Mesendoderm (in vitro differentiated cells): ENCODE results near the gene U2AF1L4. TPM values are rescaled to one million over a fixed set of nuclear protein-coding genes. Genes with fewer than 3 reads are reported as not detected.
A peak's percentile ranks its signal among the peaks of the same experiment; 100 is the strongest.

ENCODE experiments used
- DNase-seq: peaks from one replicate; pipeline ENCODE4 v3.0.0; 2013
- H2AK5ac ChIP-seq: 2 replicates; pipeline ENCODE4 v1.6.1; 2013; ENCODE audit warnings: low read length, inconsistent platforms
- H2BK120ac ChIP-seq: 2 replicates; pipeline ENCODE4 v1.6.1; 2013; ENCODE audit warnings: low read depth, mild to moderate bottlenecking, low read length, moderate library complexity, mixed read lengths
- H2BK15ac ChIP-seq: replicated peaks from 2 replicates; pipeline ENCODE4 v1.6.1; 2013; ENCODE audit warnings: low read depth, mild to moderate bottlenecking, moderate library complexity
- H2BK5ac ChIP-seq: 2 replicates; pipeline ENCODE4 v1.6.1; 2013; ENCODE audit warnings: low read length, inconsistent platforms
- H3K18ac ChIP-seq: 2 replicates; pipeline ENCODE4 v1.6.1; 2013; ENCODE audit warnings: mild to moderate bottlenecking, low read length, mixed read lengths
- H3K23ac ChIP-seq: one replicate; pipeline ENCODE4 v1.6.1; 2013; ENCODE audit warnings: low read length
- H3K27ac ChIP-seq: 2 replicates; pipeline ENCODE4 v1.5.1; 2013; ENCODE audit warnings: low read depth, mild to moderate bottlenecking, inconsistent platforms, low read length, moderate library complexity
- H3K27me3 ChIP-seq: 2 replicates; pipeline ENCODE4 v1.6.1; 2013; ENCODE audit warnings: low read length, control low read depth, mild to moderate bottlenecking, inconsistent platforms; ENCODE audit not compliant: insufficient read depth, poor library complexity
- H3K36me3 ChIP-seq: 2 replicates; pipeline ENCODE4 v1.6.1; 2013; ENCODE audit warnings: low read length, inconsistent platforms; ENCODE audit not compliant: control insufficient read depth, insufficient read depth
- H3K4ac ChIP-seq: one replicate; pipeline ENCODE4 v1.6.1; 2013; ENCODE audit warnings: low read depth, mild to moderate bottlenecking, low read length, moderate library complexity
- H3K4me1 ChIP-seq: 2 replicates; pipeline ENCODE4 v1.6.1; 2013; ENCODE audit warnings: low read depth, low read length, inconsistent platforms; ENCODE audit not compliant: control insufficient read depth
- H3K4me2 ChIP-seq: 2 replicates; pipeline ENCODE4 v1.6.1; 2013; ENCODE audit warnings: low read length
- H3K4me3 ChIP-seq: 2 replicates; pipeline ENCODE4 v1.5.1; 2013; ENCODE audit warnings: mild to moderate bottlenecking, low read length
- H3K56ac ChIP-seq: one replicate; pipeline ENCODE4 v1.6.1; 2013; ENCODE audit warnings: low read length
- H3K79me1 ChIP-seq: 2 replicates; pipeline ENCODE4 v1.6.1; 2013; ENCODE audit warnings: low read length, inconsistent platforms
- H3K79me2 ChIP-seq: 2 replicates; pipeline ENCODE4 v1.6.1; 2013; ENCODE audit warnings: mild to moderate bottlenecking, low read length; ENCODE audit not compliant: control insufficient read depth, insufficient read depth
- H3K9ac ChIP-seq: 2 replicates; pipeline ENCODE4 v1.6.1; 2013; ENCODE audit warnings: low read length, inconsistent platforms
- H4K5ac ChIP-seq: one replicate; pipeline ENCODE4 v1.6.1; 2013; ENCODE audit warnings: low read length
- H4K8ac ChIP-seq: one replicate; pipeline ENCODE4 v1.6.1; 2013; ENCODE audit warnings: low read depth, mild to moderate bottlenecking, control low read depth, low read length, moderate library complexity
- WGBS: extraction: QIAGEN DNeasy Blood & Tissue Kit; methylation state at CpG from one replicate; pipeline ENCODE4 v1.1.7; 2013; ENCODE audit warnings: low lambda C conversion rate, missing lambda C conversion rate; ENCODE audit not compliant: insufficient coverage; ENCODE audit errors: extremely low coverage; 5-methylcytosine and 5-hydroxymethylcytosine counted together
- polyA plus RNA-seq, 2 experiments: library from polyadenylated mRNA; stranded (reverse); fragments of 200-250 nt; gene quantifications; one replicate each; pipeline ENCODE4 v1.2.3, GENCODE V29; 2013

The U2AF1L4 gene
- 13.7 TPM for polyA plus RNA-seq (2013, experiment 1 of 2)
- polyA plus RNA-seq (2013, experiment 2 of 2) = 14.2 TPM

- Histone ChIP-seq H3K4me1 (no peaks in the 10 kb centered on the region), H3K18ac (peak within 1 kb of the TSS; percentile 100), H3K27ac (peak within 1 kb of the TSS; percentile 78), H3K56ac (peak within 1 kb of the TSS; percentile 87), H3K4me3 (peak within 1 kb of the TSS; percentile 78), H3K79me1 (no peaks in the 10 kb centered on the region), H3K79me2 (no peaks in the 10 kb centered on the region), H2BK5ac (peak within 1 kb of the TSS; percentile 56), H3K9ac (peak within 1 kb of the TSS; percentile 90), H3K27me3 (no peaks in the 10 kb centered on the region), H3K4me2 (peak within 1 kb of the TSS; percentile 93), H4K5ac (no peak within 1 kb of the TSS), H3K23ac (no peak within 1 kb of the TSS), H2AK5ac (no peak within 1 kb of the TSS), H2BK120ac (peak within 1 kb of the TSS; percentile 75), H2BK15ac (no peak within 1 kb of the TSS), H4K8ac (no peak within 1 kb of the TSS), H3K4ac (peak within 1 kb of the TSS; percentile 85), H3K36me3 (no peaks in the 10 kb centered on the region)
- WGBS = no CpG with 5 or more reads among the region's 40 CpGs
- DNase-seq = peak; percentile 99
These were observed at the start of gene U2AF1L4, which contains the start of gene PSENEN for GRCh38 chr19:35745328-35746086. Gene U2AF1L4 (minus strand): TSS chr19:35745418. CDS start chr19:35745391, 27 bp downstream. Gene PSENEN (plus strand): TSS chr19:35745651. CDS start chr19:35745931, 280 bp downstream.

- no peak for DNase-seq
- H3K23ac ChIP-seq = no peak overlapping the region
- no peak overlapping the region for H3K4ac ChIP-seq
- WGBS = no CpG with 5 or more reads among the region's 7 CpGs
- H3K27me3 ChIP-seq = peaks cover 7% of the 10 kb centered on the region
- no peaks in the 10 kb centered on the region for H3K79me1 ChIP-seq
- no peaks in the 10 kb centered on the region for H3K79me2 ChIP-seq
- no peak overlapping the region for H4K5ac ChIP-seq
- H3K36me3 ChIP-seq = no peaks in the 10 kb centered on the region
- H3K9ac ChIP-seq = no peak overlapping the region
- no peak overlapping the region for H3K27ac ChIP-seq
- H3K4me3 ChIP-seq = no peak overlapping the region
- no peak overlapping the region for H3K56ac ChIP-seq
- H2AK5ac ChIP-seq = no peak overlapping the region
- no peak overlapping the region for H3K18ac ChIP-seq
- H4K8ac ChIP-seq = no peak overlapping the region
- H2BK120ac ChIP-seq = no peak overlapping the region
- H3K4me1 ChIP-seq = peaks cover 2% of the 10 kb centered on the region
- no peak overlapping the region for H2BK5ac ChIP-seq
- H3K4me2 ChIP-seq = no peak overlapping the region
- H2BK15ac ChIP-seq = no peak overlapping the region
These were observed 48.4 kb upstream of the U2AF1L4 start for GRCh38 chr19:35793381-35794165.

- Histone ChIP-seq H3K27ac (no peak overlapping the region), H3K36me3 (no peaks in the 10 kb centered on the region), H3K79me2 (no peaks in the 10 kb centered on the region), H3K23ac (no peak overlapping the region), H3K4me1 (peaks cover 2% of the 10 kb centered on the region), H3K27me3 (peaks cover 7% of the 10 kb centered on the region), H3K79me1 (no peaks in the 10 kb centered on the region), H2BK15ac (no peak overlapping the region), H4K5ac (no peak overlapping the region), H3K18ac (no peak overlapping the region), H4K8ac (no peak overlapping the region), H2BK120ac (no peak overlapping the region), H3K4me2 (no peak overlapping the region), H3K56ac (no peak overlapping the region), H3K9ac (no peak overlapping the region), H2AK5ac (no peak overlapping the region), H3K4ac (no peak overlapping the region), H2BK5ac (no peak overlapping the region), H3K4me3 (no peak overlapping the region)
- DNase-seq = no peak
- no CpG with 5 or more reads among the region's 8 CpGs for WGBS
These were observed 47.7 kb upstream of the U2AF1L4 start for GRCh38 chr19:35792888-35793287.

GRCh38 chr19:35792312-35792711 is 47.1 kb upstream of the U2AF1L4 start:
- no peak overlapping the region for H4K8ac ChIP-seq
- H3K23ac ChIP-seq = no peak overlapping the region
- no peak overlapping the region for H2AK5ac ChIP-seq
- H2BK5ac ChIP-seq = no peak overlapping the region
- H3K4me1 ChIP-seq = no peaks in the 10 kb centered on the region
- peaks cover 7% of the 10 kb centered on the region for H3K27me3 ChIP-seq
- no peak overlapping the region for H4K5ac ChIP-seq
- H3K79me2 ChIP-seq = no peaks in the 10 kb centered on the region
- no peak overlapping the region for H2BK120ac ChIP-seq
- H3K27ac ChIP-seq = no peak overlapping the region
- WGBS = no CpG with 5 or more reads among the region's 15 CpGs
- no peak overlapping the region for H3K4me3 ChIP-seq
- no peaks in the 10 kb centered on the region for H3K79me1 ChIP-seq
- H3K4me2 ChIP-seq = no peak overlapping the region
- no peaks in the 10 kb centered on the region for H3K36me3 ChIP-seq
- H3K4ac ChIP-seq = no peak overlapping the region
- H2BK15ac ChIP-seq = no peak overlapping the region
- no peak overlapping the region for H3K56ac ChIP-seq
- H3K9ac ChIP-seq = no peak overlapping the region
- H3K18ac ChIP-seq = no peak overlapping the region
- no peak for DNase-seq

- Histone ChIP-seq H2AK5ac (no peak overlapping the region), H3K27ac (no peak overlapping the region), H2BK5ac (no peak overlapping the region), H3K79me1 (no peaks in the 10 kb centered on the region), H2BK15ac (no peak overlapping the region), H3K4me2 (no peak overlapping the region), H3K56ac (no peak overlapping the region), H4K5ac (no peak overlapping the region), H3K79me2 (no peaks in the 10 kb centered on the region), H3K4ac (no peak overlapping the region), H3K18ac (no peak overlapping the region), H3K9ac (no peak overlapping the region), H4K8ac (no peak overlapping the region), H3K27me3 (peaks cover 5% of the 10 kb centered on the region), H3K4me3 (no peak overlapping the region), H3K23ac (no peak overlapping the region), H2BK120ac (no peak overlapping the region), H3K4me1 (no peaks in the 10 kb centered on the region), H3K36me3 (no peaks in the 10 kb centered on the region)
- DNase-seq = no peak
- no CpG with 5 or more reads among the region's 9 CpGs for WGBS
These were observed 46.6 kb upstream of the U2AF1L4 start for GRCh38 chr19:35791814-35792279.
